ENCODE results near the gene PAX8.

DNA sequence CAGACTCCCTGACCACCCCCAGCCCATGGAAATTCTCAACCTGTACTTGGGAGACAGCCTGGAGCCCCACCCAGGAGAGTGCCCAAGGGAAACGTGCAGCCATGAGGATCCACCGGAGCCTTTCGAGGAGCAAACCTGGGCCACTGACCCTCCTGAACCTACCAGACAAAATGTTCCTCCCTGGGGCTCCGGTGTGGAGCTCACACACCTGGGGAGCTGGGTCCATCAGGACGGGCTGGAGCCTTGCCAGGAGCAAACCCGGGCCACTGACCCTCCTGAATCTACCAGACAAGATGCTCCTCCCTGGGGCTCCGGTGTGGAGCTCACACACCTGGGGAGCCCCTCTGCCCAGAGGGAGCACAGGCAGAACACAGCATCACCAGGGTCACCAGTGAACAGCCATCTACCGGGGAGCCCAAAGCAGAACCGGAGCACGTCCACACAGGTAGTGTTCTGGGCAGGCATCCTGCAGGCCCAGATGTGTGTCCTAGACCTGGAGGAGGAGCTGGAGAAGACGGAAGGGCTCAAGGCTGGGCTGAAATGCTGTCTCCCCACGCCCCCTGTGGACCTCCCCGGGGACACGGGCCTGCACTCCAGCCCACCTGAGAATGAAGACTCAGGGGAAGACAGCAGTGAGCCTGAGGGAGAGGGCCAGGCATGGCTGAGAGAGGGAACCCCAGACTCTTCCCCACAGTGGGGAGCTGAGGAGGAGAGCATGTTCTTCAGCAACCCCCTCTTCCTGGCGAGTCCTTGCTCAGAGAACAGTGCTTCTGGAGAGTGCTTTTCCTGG, 96.1 kb downstream of the PAX8 start:
- TF ChIP-seq, protein P1, sequence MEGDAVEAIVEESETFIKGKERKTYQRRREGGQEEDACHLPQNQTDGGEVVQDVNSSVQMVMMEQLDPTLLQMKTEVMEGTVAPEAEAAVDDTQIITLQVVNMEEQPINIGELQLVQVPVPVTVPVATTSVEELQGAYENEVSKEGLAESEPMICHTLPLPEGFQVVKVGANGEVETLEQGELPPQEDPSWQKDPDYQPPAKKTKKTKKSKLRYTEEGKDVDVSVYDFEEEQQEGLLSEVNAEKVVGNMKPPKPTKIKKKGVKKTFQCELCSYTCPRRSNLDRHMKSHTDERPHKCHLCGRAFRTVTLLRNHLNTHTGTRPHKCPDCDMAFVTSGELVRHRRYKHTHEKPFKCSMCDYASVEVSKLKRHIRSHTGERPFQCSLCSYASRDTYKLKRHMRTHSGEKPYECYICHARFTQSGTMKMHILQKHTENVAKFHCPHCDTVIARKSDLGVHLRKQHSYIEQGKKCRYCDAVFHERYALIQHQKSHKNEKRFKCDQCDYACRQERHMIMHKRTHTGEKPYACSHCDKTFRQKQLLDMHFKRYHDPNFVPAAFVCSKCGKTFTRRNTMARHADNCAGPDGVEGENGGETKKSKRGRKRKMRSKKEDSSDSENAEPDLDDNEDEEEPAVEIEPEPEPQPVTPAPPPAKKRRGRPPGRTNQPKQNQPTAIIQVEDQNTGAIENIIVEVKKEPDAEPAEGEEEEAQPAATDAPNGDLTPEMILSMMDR (IDR thresholded peaks at IDR 0.05), result no peak
- TF ChIP-seq POLR2AphosphoS5 (IDR thresholded peaks at IDR 0.05), result no peak
